ENCODE measurements around the gene DNM3.

Gene DNM3

GRCh38 chr1:171841050-171841910 lies at the start of gene DNM3:
Gene DNM3 (plus strand): TSS chr1:171841498. CDS start chr1:171841657, 159 bp downstream.
- TF ChIP-seq, protein P1, sequence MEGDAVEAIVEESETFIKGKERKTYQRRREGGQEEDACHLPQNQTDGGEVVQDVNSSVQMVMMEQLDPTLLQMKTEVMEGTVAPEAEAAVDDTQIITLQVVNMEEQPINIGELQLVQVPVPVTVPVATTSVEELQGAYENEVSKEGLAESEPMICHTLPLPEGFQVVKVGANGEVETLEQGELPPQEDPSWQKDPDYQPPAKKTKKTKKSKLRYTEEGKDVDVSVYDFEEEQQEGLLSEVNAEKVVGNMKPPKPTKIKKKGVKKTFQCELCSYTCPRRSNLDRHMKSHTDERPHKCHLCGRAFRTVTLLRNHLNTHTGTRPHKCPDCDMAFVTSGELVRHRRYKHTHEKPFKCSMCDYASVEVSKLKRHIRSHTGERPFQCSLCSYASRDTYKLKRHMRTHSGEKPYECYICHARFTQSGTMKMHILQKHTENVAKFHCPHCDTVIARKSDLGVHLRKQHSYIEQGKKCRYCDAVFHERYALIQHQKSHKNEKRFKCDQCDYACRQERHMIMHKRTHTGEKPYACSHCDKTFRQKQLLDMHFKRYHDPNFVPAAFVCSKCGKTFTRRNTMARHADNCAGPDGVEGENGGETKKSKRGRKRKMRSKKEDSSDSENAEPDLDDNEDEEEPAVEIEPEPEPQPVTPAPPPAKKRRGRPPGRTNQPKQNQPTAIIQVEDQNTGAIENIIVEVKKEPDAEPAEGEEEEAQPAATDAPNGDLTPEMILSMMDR (IDR thresholded peaks at IDR 0.05; ENCODE audit: low read depth, low read length, missing control alignments) = no peak
- Histone ChIP-seq H3K27me3 (replicated peaks) (peaks cover 7% of the 10 kb centered on the region), H3K4me3 (ENCODE audit: low read depth, low read length) (peak within 1 kb of the TSS; percentile 66), H3K27ac (no peak within 1 kb of the TSS), H3K36me3 (replicated peaks) (no peaks in the 10 kb centered on the region)
- peak; percentile 42 for DNase-seq
- in situ Hi-C loops (cut with HindIII; ENCODE audit: low pct_ligation_motif_present, low sequenced_read_pairs) = no loop called here

- TF ChIP-seq, protein P1 (IDR thresholded peaks at IDR 0.05; ENCODE audit: low read depth, low read length, missing control alignments) = no peak
- Histone ChIP-seq H3K4me3 (ENCODE audit: low read depth, low read length) (no peak overlapping the region), H3K27ac (no peak overlapping the region), H3K27me3 (replicated peaks) (no peaks in the 10 kb centered on the region), H3K36me3 (replicated peaks) (peaks cover 38% of the 10 kb centered on the region)
- no peak for DNase-seq
- in situ Hi-C loops (cut with HindIII; ENCODE audit: low pct_ligation_motif_present, low sequenced_read_pairs) = no loop called here
These were observed 48.5 kb upstream of the DNM3 start for GRCh38 chr1:171792656-171793369.

- TF ChIP-seq, protein P1 (IDR thresholded peaks at IDR 0.05; ENCODE audit: low read depth, low read length, missing control alignments) = no peak
- in situ Hi-C loops (cut with HindIII; ENCODE audit: low pct_ligation_motif_present, low sequenced_read_pairs) = no loop called here
- peak; percentile 6 for DNase-seq
- Histone ChIP-seq H3K36me3 (replicated peaks) (peaks cover 32% of the 10 kb centered on the region), H3K4me3 (ENCODE audit: low read depth, low read length) (no peak overlapping the region), H3K27me3 (replicated peaks) (no peaks in the 10 kb centered on the region), H3K27ac (peak overlapping the region; percentile 38)
These were observed 47.7 kb upstream of the DNM3 start for GRCh38 chr1:171793636-171794035.

- in situ Hi-C loops (cut with HindIII; ENCODE audit: low pct_ligation_motif_present, low sequenced_read_pairs) = no loop called here
- TF ChIP-seq, protein P1 (IDR thresholded peaks at IDR 0.05; ENCODE audit: low read depth, low read length, missing control alignments) = no peak
- Histone ChIP-seq H3K36me3 (replicated peaks) (peaks cover 28% of the 10 kb centered on the region), H3K27ac (peak overlapping the region; percentile 38), H3K27me3 (replicated peaks) (no peaks in the 10 kb centered on the region), H3K4me3 (ENCODE audit: low read depth, low read length) (no peak overlapping the region)
- DNase-seq = peak; percentile 73
These were observed 47.2 kb upstream of the DNM3 start for GRCh38 chr1:171794085-171794484.

- no peak overlapping the region for H3K27ac ChIP-seq
- TF ChIP-seq, protein P1 (IDR thresholded peaks at IDR 0.05; ENCODE audit: low read depth, low read length, missing control alignments) = no peak
- H3K36me3 ChIP-seq (replicated peaks) = peaks cover 8% of the 10 kb centered on the region
These were observed 44.7 kb upstream of the DNM3 start for GRCh38 chr1:171796592-171796991.

More at GRCh38 chr1:171796592-171796991, 44.7 kb upstream of the DNM3 start:
- no peak for DNase-seq
- in situ Hi-C loops (cut with HindIII; ENCODE audit: low pct_ligation_motif_present, low sequenced_read_pairs) = no loop called here
- H3K4me3 ChIP-seq (ENCODE audit: low read depth, low read length) = no peak overlapping the region
- no peaks in the 10 kb centered on the region for H3K27me3 ChIP-seq (replicated peaks)

Data from brain microvascular endothelial cell (primary cell).